NB4 (cell line): ENCODE data around the gene MYO7B.

Experiments
- CTCF ChIP-seq: IDR thresholded peaks from one replicate; pipeline ENCODE4 v1.5.1; 2012; ENCODE audit warnings: low read depth, low read length
- POLR2A ChIP-seq: IDR thresholded peaks from 2 replicates; pipeline ENCODE4 v1.6.1; 2011; ENCODE audit warnings: mild to moderate bottlenecking; ENCODE audit not compliant: insufficient read length; ENCODE audit errors: extremely low read depth

- no peak for TF ChIP-seq CTCF
- TF ChIP-seq POLR2A, result no peak
Measured at GRCh38 chr2:127598711-127599110, 63.2 kb downstream of the MYO7B start.
